GDM1 (cell line): Measurements from ENCODE around the gene MTCL3.

Source experiments
- DNase-seq: peaks from one replicate; lab custom pipeline; 2025; lab: John Stamatoyannopoulos, UW

MTCL3 gene

GRCh38 chr6:127518710-127519468, at the start of gene MTCL3:
Gene MTCL3 (minus strand): TSS chr6:127519335.
- no peak for DNase-seq

GRCh38 chr6:127567476-127567875, 48.3 kb upstream of the MTCL3 start:
- no peak for DNase-seq

GRCh38 chr6:127566651-127567050, 47.5 kb upstream of the MTCL3 start:
- no peak for DNase-seq

- no peak for DNase-seq
These were observed 47.0 kb upstream of the MTCL3 start for GRCh38 chr6:127566119-127566518.

- no peak for DNase-seq
These were observed 45.6 kb upstream of the MTCL3 start for GRCh38 chr6:127564761-127565160.

GRCh38 chr6:127561660-127562059, 42.5 kb upstream of the MTCL3 start:
- DNase-seq = no peak

- DNase-seq = no peak
These were observed 35.4 kb upstream of the MTCL3 start for GRCh38 chr6:127554435-127555006.

GRCh38 chr6:127550403-127550802, 31.3 kb upstream of the MTCL3 start:
- DNase-seq = no peak

GRCh38 chr6:127547904-127548649, 28.9 kb upstream of the MTCL3 start:
- no peak for DNase-seq

GRCh38 chr6:127547215-127547614, 28.1 kb upstream of the MTCL3 start:
- no peak for DNase-seq

- no peak for DNase-seq
These were observed 20.1 kb upstream of the MTCL3 start for GRCh38 chr6:127539272-127539671.

- DNase-seq = no peak
These were observed 19.7 kb upstream of the MTCL3 start for GRCh38 chr6:127538750-127539264.

- DNase-seq = no peak
These were observed 14.6 kb upstream of the MTCL3 start for GRCh38 chr6:127533736-127534135.

GRCh38 chr6:127533011-127533410, 13.9 kb upstream of the MTCL3 start:
- no peak for DNase-seq

GRCh38 chr6:127522714-127523113, 3.6 kb upstream of the MTCL3 start:
- no peak for DNase-seq

- DNase-seq = no peak
These were observed 931 bp upstream of the MTCL3 start for GRCh38 chr6:127520066-127520465.

GRCh38 chr6:127519469-127519785, 292 bp upstream of the MTCL3 start:
- no peak for DNase-seq

GRCh38 chr6:127518191-127518709, 885 bp downstream of the MTCL3 start:
- DNase-seq = no peak

- DNase-seq = no peak
These were observed 1.4 kb downstream of the MTCL3 start for GRCh38 chr6:127517693-127518092.

- peak; percentile 2 for DNase-seq
These were observed 2.4 kb downstream of the MTCL3 start for GRCh38 chr6:127516662-127517273.

GRCh38 chr6:127515794-127516661, 3.1 kb downstream of the MTCL3 start:
- no peak for DNase-seq
